ENCODE measurements around the gene TGFBR1. TPM values are rescaled to one million over a fixed set of nuclear protein-coding genes. Genes with fewer than 3 reads are reported as not detected.

The TGFBR1 gene
- total RNA-seq, 1 experiment from 2014 or later = 9.5 TPM

GRCh38 chr9:99078717-99079116 lies 26.2 kb upstream of the TGFBR1 start:
- ATAC-seq (no peak), DNase-seq (no peak)
- Histone ChIP-seq H3K27ac (ENCODE audit: low read length) (no peak overlapping the region), H4K20me1 (ENCODE audit: low read length) (no peaks in the 10 kb centered on the region), H3F3A (ENCODE audit: low read length, unreplicated experiment) (no peaks in the 10 kb centered on the region), H3K9ac (ENCODE audit: low read length) (no peak overlapping the region), H3K27me3 (ENCODE audit: low read length) (no peaks in the 10 kb centered on the region), H3K4me1 (ENCODE audit: insufficient read depth, low read length) (peaks cover 8% of the 10 kb centered on the region), H3K9me2 (replicated peaks; ENCODE audit: low read length) (no peaks in the 10 kb centered on the region), H3K9me3 (ENCODE audit: low read length) (no peaks in the 10 kb centered on the region), H3K36me3 (ENCODE audit: low read depth, low read length) (no peaks in the 10 kb centered on the region), H3K4me2 (ENCODE audit: low read length) (no peak overlapping the region), H3K79me2 (ENCODE audit: low read length) (no peaks in the 10 kb centered on the region), H3K4me3 (ENCODE audit: low read length) (no peak overlapping the region), H2AFZ (ENCODE audit: low read length) (no peak overlapping the region)
- BruUV-seq (replicated peaks) = no TSS peak
- intact Hi-C loops (cut with micrococcal nuclease) = no loop called here
- no peak for TF ChIP-seq CTCF (conservative IDR thresholded peaks at IDR 0.05; ENCODE audit: low read depth, low read length)
- no peak for TF ChIP-seq EZH2 (IDR thresholded peaks at IDR 0.05; ENCODE audit: low read length, unreplicated experiment)
- no peak for TF ChIP-seq EZH2phosphoT487 (IDR thresholded peaks at IDR 0.05; ENCODE audit: borderline replicate concordance, low read length)
- ChIA-PET CTCF (no interaction called here), POLR2A (ENCODE audit: unreplicated experiment) (no interaction called here)

GRCh38 chr9:99079542-99079941 lies 25.4 kb upstream of the TGFBR1 start:
- H3K27me3 ChIP-seq (ENCODE audit: low read length) = no peaks in the 10 kb centered on the region
- no peak for ATAC-seq
- no peak overlapping the region for H3K4me2 ChIP-seq (ENCODE audit: low read length)
- intact Hi-C loops (cut with micrococcal nuclease) = no loop called here
- no peak for TF ChIP-seq EZH2 (IDR thresholded peaks at IDR 0.05; ENCODE audit: low read length, unreplicated experiment)
- TF ChIP-seq EZH2phosphoT487 (IDR thresholded peaks at IDR 0.05; ENCODE audit: borderline replicate concordance, low read length) = no peak
- TF ChIP-seq CTCF (conservative IDR thresholded peaks at IDR 0.05; ENCODE audit: low read depth, low read length) = no peak
- no peaks in the 10 kb centered on the region for H3K79me2 ChIP-seq (ENCODE audit: low read length)
- no peak for DNase-seq
- peaks cover 8% of the 10 kb centered on the region for H3K4me1 ChIP-seq (ENCODE audit: insufficient read depth, low read length)
- H3K36me3 ChIP-seq (ENCODE audit: low read depth, low read length) = no peaks in the 10 kb centered on the region
- CTCF ChIA-PET = no interaction called here
- POLR2A ChIA-PET (ENCODE audit: unreplicated experiment) = no interaction called here
- BruUV-seq (replicated peaks) = no TSS peak
- H4K20me1 ChIP-seq (ENCODE audit: low read length) = no peaks in the 10 kb centered on the region
- H3F3A ChIP-seq (ENCODE audit: low read length, unreplicated experiment) = no peaks in the 10 kb centered on the region
- no peak overlapping the region for H2AFZ ChIP-seq (ENCODE audit: low read length)
- no peaks in the 10 kb centered on the region for H3K9me3 ChIP-seq (ENCODE audit: low read length)
- H3K9ac ChIP-seq (ENCODE audit: low read length) = no peak overlapping the region
- H3K9me2 ChIP-seq (replicated peaks; ENCODE audit: low read length) = no peaks in the 10 kb centered on the region
- no peak overlapping the region for H3K27ac ChIP-seq (ENCODE audit: low read length)
- no peak overlapping the region for H3K4me3 ChIP-seq (ENCODE audit: low read length)

GRCh38 chr9:99083051-99083450 lies 21.9 kb upstream of the TGFBR1 start:
- ChIA-PET CTCF (no interaction called here), POLR2A (ENCODE audit: unreplicated experiment) (no interaction called here)
- Histone ChIP-seq H3K9me3 (ENCODE audit: low read length) (no peaks in the 10 kb centered on the region), H4K20me1 (ENCODE audit: low read length) (no peaks in the 10 kb centered on the region), H2AFZ (ENCODE audit: low read length) (no peak overlapping the region), H3K4me1 (ENCODE audit: insufficient read depth, low read length) (no peaks in the 10 kb centered on the region), H3F3A (ENCODE audit: low read length, unreplicated experiment) (no peaks in the 10 kb centered on the region), H3K4me3 (ENCODE audit: low read length) (no peak overlapping the region), H3K27me3 (ENCODE audit: low read length) (no peaks in the 10 kb centered on the region), H3K36me3 (ENCODE audit: low read depth, low read length) (no peaks in the 10 kb centered on the region), H3K9ac (ENCODE audit: low read length) (no peak overlapping the region), H3K79me2 (ENCODE audit: low read length) (no peaks in the 10 kb centered on the region), H3K4me2 (ENCODE audit: low read length) (no peak overlapping the region), H3K27ac (ENCODE audit: low read length) (no peak overlapping the region), H3K9me2 (replicated peaks; ENCODE audit: low read length) (no peaks in the 10 kb centered on the region)
- DNase-seq (no peak), ATAC-seq (no peak)
- intact Hi-C loops (cut with micrococcal nuclease) = no loop called here
- no peak for TF ChIP-seq CTCF (conservative IDR thresholded peaks at IDR 0.05; ENCODE audit: low read depth, low read length)
- TF ChIP-seq EZH2phosphoT487 (IDR thresholded peaks at IDR 0.05; ENCODE audit: borderline replicate concordance, low read length) = no peak
- no peak for TF ChIP-seq EZH2 (IDR thresholded peaks at IDR 0.05; ENCODE audit: low read length, unreplicated experiment)
- no TSS peak for BruUV-seq (replicated peaks)
